T follicular helper cell (primary cell): Measurements from ENCODE around the gene B4GALT6.

Source experiments
- DNase-seq: peaks from one replicate; pipeline ENCODE4 v3.0.0-alpha.2; 2020; ENCODE audit warnings: low read depth

Gene B4GALT6

GRCh38 chr18:31688606-31689005 lies 4.2 kb upstream of the B4GALT6 start:
- DNase-seq = no peak

GRCh38 chr18:31686986-31687928 lies 2.9 kb upstream of the B4GALT6 start:
- DNase-seq = no peak

GRCh38 chr18:31686572-31686971 lies 2.2 kb upstream of the B4GALT6 start:
- no peak for DNase-seq

- peak; percentile 25 for DNase-seq
Measured at GRCh38 chr18:31685097-31686082, 1.0 kb upstream of the B4GALT6 start.

- no peak for DNase-seq
Measured at GRCh38 chr18:31683968-31684278, 458 bp downstream of the B4GALT6 start.

- DNase-seq = no peak
Measured at GRCh38 chr18:31683106-31683505, 1.3 kb downstream of the B4GALT6 start.

- DNase-seq = no peak
Measured at GRCh38 chr18:31680831-31681568, 3.4 kb downstream of the B4GALT6 start.

GRCh38 chr18:31680433-31680811 lies 4.0 kb downstream of the B4GALT6 start:
- DNase-seq = no peak

GRCh38 chr18:31679791-31680432 lies 4.5 kb downstream of the B4GALT6 start:
- DNase-seq = no peak

GRCh38 chr18:31679133-31679742 lies 5.1 kb downstream of the B4GALT6 start:
- no peak for DNase-seq

GRCh38 chr18:31678425-31678824 lies 6.0 kb downstream of the B4GALT6 start:
- no peak for DNase-seq

GRCh38 chr18:31677592-31677991 lies 6.8 kb downstream of the B4GALT6 start:
- no peak for DNase-seq

GRCh38 chr18:31675404-31675803 lies 9.0 kb downstream of the B4GALT6 start:
- DNase-seq = no peak

- no peak for DNase-seq
Measured at GRCh38 chr18:31672628-31673135, 11.7 kb downstream of the B4GALT6 start.

- no peak for DNase-seq
Measured at GRCh38 chr18:31671951-31672350, 12.4 kb downstream of the B4GALT6 start.

GRCh38 chr18:31669541-31669940 lies 14.8 kb downstream of the B4GALT6 start:
- DNase-seq = no peak

GRCh38 chr18:31667185-31667584 lies 17.2 kb downstream of the B4GALT6 start:
- DNase-seq = no peak

GRCh38 chr18:31666055-31666454 lies 18.3 kb downstream of the B4GALT6 start:
- DNase-seq = no peak

GRCh38 chr18:31664101-31664500 lies 20.3 kb downstream of the B4GALT6 start:
- no peak for DNase-seq

- no peak for DNase-seq
Measured at GRCh38 chr18:31661965-31662364, 22.4 kb downstream of the B4GALT6 start.

- DNase-seq = no peak
Measured at GRCh38 chr18:31660763-31661162, 23.6 kb downstream of the B4GALT6 start.
